ENCODE data around the gene TMED4. TPM values are rescaled to one million over a fixed set of nuclear protein-coding genes. Genes with fewer than 3 reads are reported as not detected.

Gene TMED4
- total RNA-seq, 4 donors from 2014 or later = 68.0 to 123 (median 102) TPM

DNA sequence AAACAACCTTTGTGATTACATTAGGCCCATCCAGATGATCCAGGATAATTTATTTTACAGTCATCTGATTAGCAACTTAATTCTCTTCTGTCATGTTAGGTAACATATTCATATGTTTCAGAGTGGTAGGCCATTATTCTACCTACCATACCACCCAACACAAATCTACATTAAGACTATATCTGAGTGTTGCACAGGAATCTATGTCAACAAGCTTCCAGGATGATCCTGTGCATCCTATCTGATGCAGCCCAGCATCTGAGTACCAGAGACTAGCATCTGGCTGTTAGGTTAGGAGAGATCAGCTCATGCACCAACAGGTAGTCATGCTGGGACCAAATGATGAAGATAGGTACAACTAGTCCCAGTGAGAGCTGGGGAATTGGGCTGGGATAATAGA lies 7.0 kb downstream of the TMED4 start:
- Histone ChIP-seq H3K27me3 (no peaks in the 10 kb centered on the region), H3K36me3 (peaks cover 28 to 75% (median 46%) of the 10 kb centered on the region in 3 donors), H3K4me1 (peaks cover 11 to 43% (median 23%) of the 10 kb centered on the region in 3 donors), H3K9me3 (no peaks in the 10 kb centered on the region), H3K27ac (no peak overlapping the region), H3K4me3 (no peak overlapping the region)
- intact Hi-C loops (cut with DNase I) = no loop called here
- TF ChIP-seq, protein P1, sequence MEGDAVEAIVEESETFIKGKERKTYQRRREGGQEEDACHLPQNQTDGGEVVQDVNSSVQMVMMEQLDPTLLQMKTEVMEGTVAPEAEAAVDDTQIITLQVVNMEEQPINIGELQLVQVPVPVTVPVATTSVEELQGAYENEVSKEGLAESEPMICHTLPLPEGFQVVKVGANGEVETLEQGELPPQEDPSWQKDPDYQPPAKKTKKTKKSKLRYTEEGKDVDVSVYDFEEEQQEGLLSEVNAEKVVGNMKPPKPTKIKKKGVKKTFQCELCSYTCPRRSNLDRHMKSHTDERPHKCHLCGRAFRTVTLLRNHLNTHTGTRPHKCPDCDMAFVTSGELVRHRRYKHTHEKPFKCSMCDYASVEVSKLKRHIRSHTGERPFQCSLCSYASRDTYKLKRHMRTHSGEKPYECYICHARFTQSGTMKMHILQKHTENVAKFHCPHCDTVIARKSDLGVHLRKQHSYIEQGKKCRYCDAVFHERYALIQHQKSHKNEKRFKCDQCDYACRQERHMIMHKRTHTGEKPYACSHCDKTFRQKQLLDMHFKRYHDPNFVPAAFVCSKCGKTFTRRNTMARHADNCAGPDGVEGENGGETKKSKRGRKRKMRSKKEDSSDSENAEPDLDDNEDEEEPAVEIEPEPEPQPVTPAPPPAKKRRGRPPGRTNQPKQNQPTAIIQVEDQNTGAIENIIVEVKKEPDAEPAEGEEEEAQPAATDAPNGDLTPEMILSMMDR (IDR thresholded peaks at IDR 0.05) = no peak
- TF ChIP-seq POLR2A (IDR thresholded peaks at IDR 0.05) = no peak
- DNase-seq = no peak

DNA sequence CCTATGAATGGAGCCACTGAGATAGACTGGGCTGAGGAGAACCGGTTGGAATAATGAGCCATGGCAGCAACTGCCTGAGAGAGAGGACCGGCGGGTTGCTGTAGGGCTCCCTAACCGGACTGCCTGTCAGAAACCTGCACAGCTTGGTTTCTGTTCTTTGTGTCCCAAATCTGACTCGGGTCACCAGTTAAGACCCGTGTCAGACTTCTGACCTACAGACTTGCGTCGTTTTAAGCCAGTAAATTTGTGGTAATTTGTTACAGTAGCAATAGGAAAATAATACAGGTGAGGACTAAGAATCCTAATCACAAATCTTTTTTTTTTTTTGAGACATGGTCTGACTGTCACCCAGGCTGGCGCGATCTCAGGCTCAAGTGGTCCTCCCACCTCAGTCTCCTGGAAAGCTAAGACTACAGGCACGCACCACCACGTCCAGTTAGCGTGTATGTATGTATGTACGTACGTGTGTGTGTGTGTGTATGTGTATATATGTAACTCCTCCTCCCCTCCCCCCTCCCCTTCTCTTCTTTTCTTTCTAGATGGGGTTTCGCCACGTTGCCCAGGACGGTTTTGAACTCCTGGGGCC lies 7.7 kb downstream of the TMED4 start:
- 23 to 34% methylated on average over 11 to 15 of the region's 18 CpGs for WGBS, 2 donors
- no peak for DNase-seq
- intact Hi-C loops (cut with DNase I) = no loop called here
- peak overlapping the region; percentile 82 to 92 (median 92) for H3K27ac ChIP-seq
- H3K4me1 ChIP-seq = peaks cover 11 to 37% (median 19%) of the 10 kb centered on the region in 3 donors
- H3K4me3 ChIP-seq = peak overlapping the region; percentile 67 to 94 (median 74)
- H3K36me3 ChIP-seq = peaks cover 31 to 75% (median 47%) of the 10 kb centered on the region in 3 donors
- no peaks in the 10 kb centered on the region for H3K27me3 ChIP-seq
- H3K9me3 ChIP-seq = no peaks in the 10 kb centered on the region
- no peak for TF ChIP-seq POLR2A (IDR thresholded peaks at IDR 0.05)
- TF ChIP-seq, protein P1 (IDR thresholded peaks at IDR 0.05) = no peak

DNA sequence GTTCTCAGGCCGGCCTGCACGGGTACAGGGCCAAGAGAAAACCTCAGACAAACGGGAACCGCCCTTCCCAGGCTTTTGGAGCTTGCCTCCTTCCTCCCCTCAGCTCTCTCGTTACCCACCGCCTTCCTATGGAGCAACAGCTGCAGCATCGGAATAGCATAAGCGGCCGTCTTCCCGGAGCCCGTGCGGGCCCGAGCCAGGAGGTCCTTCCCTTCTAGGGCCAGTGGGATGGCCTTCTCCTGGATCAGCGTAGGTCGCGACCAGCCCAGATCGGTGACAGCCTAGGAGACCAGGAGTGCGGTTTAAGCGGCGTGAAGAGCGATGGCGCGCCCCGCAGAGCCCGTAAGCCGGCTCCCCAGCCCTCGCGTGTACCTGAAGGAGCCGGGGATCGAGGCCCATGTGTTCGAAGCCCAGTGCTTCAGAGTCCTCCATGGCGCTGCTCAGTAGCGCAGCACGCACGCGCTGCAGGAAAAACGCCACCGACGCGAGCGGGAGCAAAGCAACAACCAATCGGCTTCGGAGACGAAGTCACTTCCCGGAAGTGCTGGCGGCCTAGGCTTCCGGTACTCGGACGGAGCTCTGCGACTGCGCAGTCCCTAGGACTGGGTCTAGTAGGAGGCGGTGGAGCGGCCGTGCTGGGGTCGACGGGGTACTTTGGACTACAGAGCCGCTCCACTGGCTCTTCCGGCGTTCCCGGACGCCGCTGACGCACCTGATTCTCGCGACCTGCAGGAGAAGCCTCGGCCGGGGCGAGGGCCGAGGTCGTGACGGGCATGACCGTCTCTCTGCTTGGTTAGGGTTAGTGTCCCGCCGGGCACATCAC lies 8.4 kb downstream of the TMED4 start, which contains the start of gene DDX56:
Gene DDX56 (minus strand): TSS at position 445 of the 823 bp plus-strand sequence. CDS start 13 bp downstream, at position 432.
- H3K4me1 ChIP-seq = peaks cover 11 to 33% (median 19%) of the 10 kb centered on the region in 3 donors
- peak within 1 kb of the TSS; percentile 67 to 94 (median 74) for H3K4me3 ChIP-seq
- peaks cover 34 to 75% (median 47%) of the 10 kb centered on the region in 3 donors for H3K36me3 ChIP-seq
- WGBS, 2 donors = 0% methylated on average over 4 to 27 of the region's 74 CpGs
- peak; percentile 70 for DNase-seq
- H3K27me3 ChIP-seq = no peaks in the 10 kb centered on the region
- TF ChIP-seq POLR2A (IDR thresholded peaks at IDR 0.05) = peak in 3 of 4 donors; percentile 47 to 87 (median 86)
- TF ChIP-seq, protein P1 (IDR thresholded peaks at IDR 0.05) = peak in 1 of 6 experiments; percentile 13
- intact Hi-C loops (cut with DNase I) = no loop called here
- no peaks in the 10 kb centered on the region for H3K9me3 ChIP-seq
- peak within 1 kb of the TSS; percentile 82 to 92 (median 92) for H3K27ac ChIP-seq

DNA sequence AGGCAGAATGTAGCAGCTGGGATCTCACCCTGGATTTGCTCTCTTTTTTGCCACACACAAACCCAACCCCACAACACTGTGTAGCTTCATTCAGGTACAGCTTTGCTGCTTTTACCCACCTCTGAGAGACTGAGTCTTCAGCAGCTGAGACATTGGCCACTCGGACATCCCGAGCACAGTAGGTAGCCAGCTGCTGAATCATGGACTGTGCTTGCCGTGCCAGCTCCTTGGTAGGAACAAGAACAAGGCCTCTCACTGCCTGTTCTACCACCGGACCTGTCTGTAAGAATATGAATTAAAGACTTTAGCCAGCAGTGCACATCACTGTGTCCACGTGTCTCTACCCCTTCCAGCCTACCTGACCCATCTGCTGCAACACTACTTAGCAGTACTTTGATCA lies 9.3 kb downstream of the TMED4 start:
- Histone ChIP-seq H3K27ac (peak overlapping the region in 3 of 4 donors; percentile 82 to 92 (median 91)), H3K27me3 (no peaks in the 10 kb centered on the region), H3K36me3 (peaks cover 43 to 75% (median 47%) of the 10 kb centered on the region in 3 donors), H3K9me3 (no peaks in the 10 kb centered on the region), H3K4me1 (peaks cover 11 to 33% (median 19%) of the 10 kb centered on the region in 3 donors), H3K4me3 (peak overlapping the region; percentile 67 to 94 (median 74))
- TF ChIP-seq POLR2A (IDR thresholded peaks at IDR 0.05) = no peak
- TF ChIP-seq, protein P1 (IDR thresholded peaks at IDR 0.05) = no peak
- 21 to 65% methylated on average over 5 of the region's 5 CpGs for whole genome bisulfite sequencing, 2 donors
- no peak for DNase-seq
- intact Hi-C loops (cut with DNase I) = no loop called here

DNA sequence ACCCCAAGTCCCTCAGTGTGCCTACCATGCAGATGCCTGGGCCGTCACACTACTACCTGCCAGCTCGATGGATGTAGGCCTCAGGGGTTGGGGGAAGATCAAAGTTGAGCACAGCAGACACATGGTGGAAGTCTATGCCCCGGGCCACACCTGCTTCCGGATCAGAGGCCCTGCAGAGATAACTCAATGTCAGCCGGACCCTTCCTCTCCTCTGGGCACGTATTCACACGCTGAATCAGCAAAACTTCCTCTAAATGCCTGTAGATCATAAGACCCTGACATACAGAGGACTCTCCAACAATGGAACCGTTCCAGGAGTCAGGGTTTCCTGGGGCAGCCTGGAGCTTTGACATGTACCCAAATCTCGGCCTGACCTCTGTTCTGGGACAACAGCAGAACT lies 12.1 kb downstream of the TMED4 start:
- H3K9me3 ChIP-seq = no peaks in the 10 kb centered on the region
- no peak for DNase-seq
- H3K36me3 ChIP-seq = peaks cover 50 to 79% (median 55%) of the 10 kb centered on the region in 3 donors
- intact Hi-C loops (cut with DNase I) = loop anchor here (5.0 to 10.0 kb wide), 2 partner anchors 83 to 335 kb away; no protein-coding TSS in a partner anchor
- no peak for TF ChIP-seq POLR2A (IDR thresholded peaks at IDR 0.05)
- TF ChIP-seq, protein P1 (IDR thresholded peaks at IDR 0.05) = no peak
- peaks cover 11 to 37% (median 19%) of the 10 kb centered on the region in 3 donors for H3K4me1 ChIP-seq
- H3K27ac ChIP-seq = no peak overlapping the region
- 90 to 98% methylated on average over 6 to 7 of the region's 9 CpGs for WGBS, 2 donors
- H3K4me3 ChIP-seq = no peak overlapping the region
- H3K27me3 ChIP-seq = no peaks in the 10 kb centered on the region

Data from esophagus squamous epithelium (tissue), 5 donors.